Activated naive CD8-positive, alpha-beta T cell treated with anti-CD3 and anti-CD28 coated beads, Interleukin-2, amount 10 ng/mL, durations not matched to agents 7 days and 5 days (primary cell): ENCODE data around the gene NRF1. TPM values are rescaled to one million over a fixed set of nuclear protein-coding genes. Genes with fewer than 3 reads are reported as not detected.
A peak's percentile ranks its signal among the peaks of the same experiment; 100 is the strongest.

ENCODE experiments used
- ATAC-seq: fragments of 150-1000 bp; cut with Tn5 transposase; one replicate; pipeline ENCODE4 v1.10.0; 2021; ENCODE audit warnings: low read depth, moderate library complexity
- POLR2A ChIA-PET: fragments of 350-600 bp; sonication (Branson Sonifier 250); formaldehyde crosslinking; loops from one replicate; lab custom pipeline; 2021; ENCODE audit warnings: antibody characterized with exemption; lab: Charles Lee
- DNase-seq: peaks from one replicate; pipeline ENCODE4 v3.0.0; 2021
- H3K27ac Mint-ChIP-seq: one replicate; pipeline ENCODE4 v1.8.0; 2022; ENCODE audit warnings: mild to moderate bottlenecking, mixed read lengths
- H3K27me3 Mint-ChIP-seq: one replicate; pipeline ENCODE4 v1.8.0; 2022; ENCODE audit warnings: mild to moderate bottlenecking, moderate library complexity, mixed read lengths
- H3K36me3 Mint-ChIP-seq: one replicate; pipeline ENCODE4 v1.8.0; 2021; ENCODE audit warnings: mild to moderate bottlenecking, mixed read lengths
- H3K4me1 Mint-ChIP-seq: one replicate; pipeline ENCODE4 v1.8.0; 2021; ENCODE audit warnings: mixed read lengths
- H3K4me3 Mint-ChIP-seq: one replicate; pipeline ENCODE4 v1.8.0; 2022; ENCODE audit warnings: mild to moderate bottlenecking, moderate library complexity, mixed read lengths
- H3K9me3 Mint-ChIP-seq: one replicate; pipeline ENCODE4 v1.8.0; 2021; ENCODE audit warnings: mixed read lengths
- total RNA-seq, 2 experiments: library from RNA; stranded (reverse); gene quantifications; one replicate each; pipeline ENCODE4 v1.2.3, GENCODE V29; 2021

The NRF1 gene
- total RNA-seq, 2 experiments from 2014 or later: 32.5 to 33.6 TPM

- H3K4me3 Mint-ChIP-seq: no peak overlapping the region
Observed at GRCh38 chr7:129748356-129749109, 137.0 kb downstream of the NRF1 start.

GRCh38 chr7:129750091-129750490 lies 138.6 kb downstream of the NRF1 start:
- POLR2A ChIA-PET: interaction anchor here (0.7 kb wide), 1 partner anchor 40 kb away, joined by 3 read pairs; no protein-coding TSS in a partner anchor
- ATAC-seq: no peak
- Mint-ChIP-seq H3K4me3 (no peak overlapping the region), H3K4me1 (peaks cover 3% of the 10 kb centered on the region), H3K27me3 (no peaks in the 10 kb centered on the region), H3K36me3 (peaks cover 5% of the 10 kb centered on the region), H3K27ac (no peak overlapping the region), H3K9me3 (no peaks in the 10 kb centered on the region)
- DNase-seq: no peak

More at GRCh38 chr7:129748356-129749109, 137.0 kb downstream of the NRF1 start:
- H3K27ac Mint-ChIP-seq: no peak overlapping the region
- H3K27me3 Mint-ChIP-seq: no peaks in the 10 kb centered on the region
- DNase-seq: no peak
- H3K36me3 Mint-ChIP-seq: peaks cover 5% of the 10 kb centered on the region
- POLR2A ChIA-PET: no interaction called here
- H3K9me3 Mint-ChIP-seq: no peaks in the 10 kb centered on the region
- no peak for ATAC-seq
- H3K4me1 Mint-ChIP-seq: peaks cover 3% of the 10 kb centered on the region

GRCh38 chr7:129750501-129750900 lies 139.0 kb downstream of the NRF1 start:
- no peak for ATAC-seq
- H3K27ac Mint-ChIP-seq: peak overlapping the region; percentile 40
- H3K4me3 Mint-ChIP-seq: no peak overlapping the region

GRCh38 chr7:129751916-129752315 lies 140.4 kb downstream of the NRF1 start:
- no peak overlapping the region for H3K4me3 Mint-ChIP-seq
- no peaks in the 10 kb centered on the region for H3K9me3 Mint-ChIP-seq
- H3K27ac Mint-ChIP-seq: no peak overlapping the region
- H3K27me3 Mint-ChIP-seq: no peaks in the 10 kb centered on the region
- peaks cover 9% of the 10 kb centered on the region for H3K36me3 Mint-ChIP-seq
- ATAC-seq (no peak), DNase-seq (no peak)
- H3K4me1 Mint-ChIP-seq: peaks cover 3% of the 10 kb centered on the region
- POLR2A ChIA-PET: no interaction called here

More at GRCh38 chr7:129750501-129750900, 139.0 kb downstream of the NRF1 start:
- Mint-ChIP-seq H3K9me3 (no peaks in the 10 kb centered on the region), H3K4me1 (peaks cover 3% of the 10 kb centered on the region), H3K27me3 (no peaks in the 10 kb centered on the region), H3K36me3 (peaks cover 5% of the 10 kb centered on the region)
- no peak for DNase-seq
- POLR2A ChIA-PET: no interaction called here

GRCh38 chr7:129752760-129753159 lies 141.2 kb downstream of the NRF1 start:
- Mint-ChIP-seq H3K36me3 (peaks cover 14% of the 10 kb centered on the region), H3K27me3 (no peaks in the 10 kb centered on the region), H3K27ac (no peak overlapping the region), H3K9me3 (no peaks in the 10 kb centered on the region), H3K4me3 (no peak overlapping the region), H3K4me1 (peaks cover 3% of the 10 kb centered on the region)
- DNase-seq (no peak), ATAC-seq (no peak)
- POLR2A ChIA-PET: no interaction called here

- Mint-ChIP-seq H3K36me3 (peaks cover 14% of the 10 kb centered on the region), H3K9me3 (no peaks in the 10 kb centered on the region), H3K27ac (no peak overlapping the region), H3K4me1 (peaks cover 3% of the 10 kb centered on the region), H3K27me3 (no peaks in the 10 kb centered on the region), H3K4me3 (no peak overlapping the region)
- DNase-seq (no peak), ATAC-seq (no peak)
- POLR2A ChIA-PET: interaction anchor here (0.6 kb wide), 1 partner anchor 272 kb away, joined by 4 read pairs; no protein-coding TSS in a partner anchor
Observed at GRCh38 chr7:129754406-129754805, 142.9 kb downstream of the NRF1 start.

- H3K9me3 Mint-ChIP-seq: no peaks in the 10 kb centered on the region
- ATAC-seq (no peak), DNase-seq (no peak)
- peaks cover 9% of the 10 kb centered on the region for H3K36me3 Mint-ChIP-seq
- no peaks in the 10 kb centered on the region for H3K27me3 Mint-ChIP-seq
- no peak overlapping the region for H3K4me3 Mint-ChIP-seq
- POLR2A ChIA-PET: no interaction called here
- H3K27ac Mint-ChIP-seq: no peak overlapping the region
- H3K4me1 Mint-ChIP-seq: no peaks in the 10 kb centered on the region
Observed at GRCh38 chr7:129757991-129758390, 146.5 kb downstream of the NRF1 start.

GRCh38 chr7:129762387-129762969 lies 151.0 kb downstream of the NRF1 start:
- Mint-ChIP-seq H3K4me3 (no peak overlapping the region), H3K27me3 (no peaks in the 10 kb centered on the region), H3K4me1 (no peaks in the 10 kb centered on the region), H3K27ac (no peak overlapping the region), H3K36me3 (peaks cover 2% of the 10 kb centered on the region), H3K9me3 (no peaks in the 10 kb centered on the region)
- POLR2A ChIA-PET: no interaction called here
- no peak for ATAC-seq
- no peak for DNase-seq

- POLR2A ChIA-PET: no interaction called here
- Mint-ChIP-seq H3K36me3 (no peaks in the 10 kb centered on the region), H3K4me1 (no peaks in the 10 kb centered on the region), H3K4me3 (no peak overlapping the region), H3K9me3 (no peaks in the 10 kb centered on the region), H3K27ac (no peak overlapping the region), H3K27me3 (no peaks in the 10 kb centered on the region)
- DNase-seq (no peak), ATAC-seq (no peak)
Observed at GRCh38 chr7:129764247-129765084, 152.9 kb downstream of the NRF1 start.

- no peaks in the 10 kb centered on the region for H3K4me1 Mint-ChIP-seq
- POLR2A ChIA-PET: no interaction called here
- no peak overlapping the region for H3K4me3 Mint-ChIP-seq
- DNase-seq (no peak), ATAC-seq (no peak)
- H3K27ac Mint-ChIP-seq: no peak overlapping the region
- H3K27me3 Mint-ChIP-seq: no peaks in the 10 kb centered on the region
- no peaks in the 10 kb centered on the region for H3K36me3 Mint-ChIP-seq
- H3K9me3 Mint-ChIP-seq: no peaks in the 10 kb centered on the region
Observed at GRCh38 chr7:129765352-129765751, 153.8 kb downstream of the NRF1 start.

GRCh38 chr7:129767120-129768015 lies 155.8 kb downstream of the NRF1 start:
- H3K36me3 Mint-ChIP-seq: no peaks in the 10 kb centered on the region

GRCh38 chr7:129768614-129769399 lies 157.3 kb downstream of the NRF1 start:
- Mint-ChIP-seq H3K36me3 (no peaks in the 10 kb centered on the region), H3K9me3 (no peaks in the 10 kb centered on the region), H3K4me3 (no peak overlapping the region), H3K4me1 (no peaks in the 10 kb centered on the region), H3K27me3 (peaks cover 2% of the 10 kb centered on the region), H3K27ac (no peak overlapping the region)
- ATAC-seq (no peak), DNase-seq (no peak)
- POLR2A ChIA-PET: no interaction called here

More at GRCh38 chr7:129767120-129768015, 155.8 kb downstream of the NRF1 start:
- POLR2A ChIA-PET: no interaction called here
- Mint-ChIP-seq H3K27me3 (no peaks in the 10 kb centered on the region), H3K9me3 (no peaks in the 10 kb centered on the region), H3K27ac (no peak overlapping the region), H3K4me3 (no peak overlapping the region), H3K4me1 (no peaks in the 10 kb centered on the region)
- ATAC-seq (no peak), DNase-seq (no peak)
